ENCODE measurements around the gene SGCB.

GRCh38 chr4:52052475-52052780, 14.3 kb upstream of the SGCB start:
- TF ChIP-seq RARB (CRISPR knock-in tag; IDR thresholded peaks at IDR 0.05): no peak
- no peak for TF ChIP-seq TCF4 (CRISPR knock-in tag; IDR thresholded peaks at IDR 0.05; ENCODE audit: borderline replicate concordance)
- no peak for TF ChIP-seq ZFP30 (CRISPR knock-in tag; IDR thresholded peaks at IDR 0.05)
- TF ChIP-seq OSR1 (CRISPR knock-in tag; IDR thresholded peaks at IDR 0.05): no peak
- TF ChIP-seq CREB5 (CRISPR knock-in tag; IDR thresholded peaks at IDR 0.05; ENCODE audit: low read depth): no peak
- TF ChIP-seq ZFP3 (CRISPR knock-in tag; IDR thresholded peaks at IDR 0.05): no peak
- no peak for TF ChIP-seq ARNTL (CRISPR knock-in tag; IDR thresholded peaks at IDR 0.05; ENCODE audit: borderline replicate concordance, low read depth)
- TF ChIP-seq ZNF565 (CRISPR knock-in tag; conservative IDR thresholded peaks at IDR 0.05; ENCODE audit: low read depth): no peak
